Measurements from ENCODE around the gene SERINC4.

SERINC4 gene

GRCh38 chr15:43793647-43794046 is 6.4 kb downstream of the SERINC4 start:
- Histone ChIP-seq H3K4me1 (ENCODE audit: control insufficient read depth, insufficient read depth, low read length) (peaks cover 38% of the 10 kb centered on the region), H3K36me3 (ENCODE audit: control insufficient read depth, insufficient read depth, low read length) (peaks cover 16% of the 10 kb centered on the region), H3K9ac (ENCODE audit: low read length) (peak overlapping the region; percentile 100), H3K9me3 (ENCODE audit: control insufficient read depth, low read length) (no peaks in the 10 kb centered on the region), H3K4me3 (ENCODE audit: low read length) (peak overlapping the region; percentile 100), H3K27me3 (ENCODE audit: control insufficient read depth, insufficient read depth, low read length) (no peaks in the 10 kb centered on the region)

- H3K9ac ChIP-seq (ENCODE audit: low read length) = peak overlapping the region; percentile 100
- peak overlapping the region; percentile 100 for H3K4me3 ChIP-seq (ENCODE audit: low read length)
- no peaks in the 10 kb centered on the region for H3K27me3 ChIP-seq (ENCODE audit: control insufficient read depth, insufficient read depth, low read length)
- H3K36me3 ChIP-seq (ENCODE audit: control insufficient read depth, insufficient read depth, low read length) = peaks cover 16% of the 10 kb centered on the region
- peaks cover 36% of the 10 kb centered on the region for H3K4me1 ChIP-seq (ENCODE audit: control insufficient read depth, insufficient read depth, low read length)
- H3K9me3 ChIP-seq (ENCODE audit: control insufficient read depth, low read length) = no peaks in the 10 kb centered on the region
Observed at GRCh38 chr15:43792761-43793476, 7.1 kb downstream of the SERINC4 start.

- Histone ChIP-seq H3K4me1 (ENCODE audit: control insufficient read depth, insufficient read depth, low read length) (peaks cover 31% of the 10 kb centered on the region), H3K36me3 (ENCODE audit: control insufficient read depth, insufficient read depth, low read length) (peaks cover 16% of the 10 kb centered on the region), H3K9ac (ENCODE audit: low read length) (peak within 1 kb of the TSS; percentile 100), H3K27me3 (ENCODE audit: control insufficient read depth, insufficient read depth, low read length) (no peaks in the 10 kb centered on the region), H3K4me3 (ENCODE audit: low read length) (peak within 1 kb of the TSS; percentile 100), H3K9me3 (ENCODE audit: control insufficient read depth, low read length) (no peaks in the 10 kb centered on the region)
Observed at GRCh38 chr15:43791993-43792760, 7.8 kb downstream of the SERINC4 start, which contains the start of gene SERF2. TSS of gene SERF2 (plus strand) at chr15:43792320. CDS start at chr15:43792377, 57 bp downstream.

GRCh38 chr15:43789409-43789808 is 10.6 kb downstream of the SERINC4 start:
- Histone ChIP-seq H3K4me3 (ENCODE audit: low read length) (no peak overlapping the region), H3K9me3 (ENCODE audit: control insufficient read depth, low read length) (no peaks in the 10 kb centered on the region), H3K4me1 (ENCODE audit: control insufficient read depth, insufficient read depth, low read length) (peaks cover 18% of the 10 kb centered on the region)

GRCh38 chr15:43779016-43779415 is 21.0 kb downstream of the SERINC4 start:
- Histone ChIP-seq H3K9me3 (ENCODE audit: control insufficient read depth, low read length) (no peaks in the 10 kb centered on the region), H3K27me3 (ENCODE audit: control insufficient read depth, insufficient read depth, low read length) (no peaks in the 10 kb centered on the region), H3K4me1 (ENCODE audit: control insufficient read depth, insufficient read depth, low read length) (peaks cover 10% of the 10 kb centered on the region), H3K9ac (ENCODE audit: low read length) (no peak overlapping the region), H3K36me3 (ENCODE audit: control insufficient read depth, insufficient read depth, low read length) (no peaks in the 10 kb centered on the region), H3K4me3 (ENCODE audit: low read length) (no peak overlapping the region)

More at GRCh38 chr15:43789409-43789808, 10.6 kb downstream of the SERINC4 start:
- H3K36me3 ChIP-seq (ENCODE audit: control insufficient read depth, insufficient read depth, low read length) = peaks cover under 1% of the 10 kb centered on the region
- H3K27me3 ChIP-seq (ENCODE audit: control insufficient read depth, insufficient read depth, low read length) = no peaks in the 10 kb centered on the region
- H3K9ac ChIP-seq (ENCODE audit: low read length) = no peak overlapping the region

- H3K4me1 ChIP-seq (ENCODE audit: control insufficient read depth, insufficient read depth, low read length) = peaks cover 10% of the 10 kb centered on the region
- H3K4me3 ChIP-seq (ENCODE audit: low read length) = peak overlapping the region; percentile 91
- no peaks in the 10 kb centered on the region for H3K9me3 ChIP-seq (ENCODE audit: control insufficient read depth, low read length)
- H3K36me3 ChIP-seq (ENCODE audit: control insufficient read depth, insufficient read depth, low read length) = peaks cover under 1% of the 10 kb centered on the region
- H3K27me3 ChIP-seq (ENCODE audit: control insufficient read depth, insufficient read depth, low read length) = no peaks in the 10 kb centered on the region
- peak overlapping the region; percentile 84 for H3K9ac ChIP-seq (ENCODE audit: low read length)
Observed at GRCh38 chr15:43777267-43777914, 22.6 kb downstream of the SERINC4 start.

GRCh38 chr15:43776718-43777266 is 23.2 kb downstream of the SERINC4 start, which contains the start of gene ELL3:
TSS of gene ELL3 (minus strand) at chr15:43776966. CDS start at chr15:43776901, 65 bp downstream.
- Histone ChIP-seq H3K27me3 (ENCODE audit: control insufficient read depth, insufficient read depth, low read length) (no peaks in the 10 kb centered on the region), H3K9me3 (ENCODE audit: control insufficient read depth, low read length) (no peaks in the 10 kb centered on the region), H3K4me3 (ENCODE audit: low read length) (peak within 1 kb of the TSS; percentile 91), H3K4me1 (ENCODE audit: control insufficient read depth, insufficient read depth, low read length) (peaks cover 10% of the 10 kb centered on the region), H3K9ac (ENCODE audit: low read length) (peak within 1 kb of the TSS; percentile 84), H3K36me3 (ENCODE audit: control insufficient read depth, insufficient read depth, low read length) (peaks cover 6% of the 10 kb centered on the region)

GRCh38 chr15:43776101-43776717 is 23.8 kb downstream of the SERINC4 start:
- no peaks in the 10 kb centered on the region for H3K27me3 ChIP-seq (ENCODE audit: control insufficient read depth, insufficient read depth, low read length)
- H3K36me3 ChIP-seq (ENCODE audit: control insufficient read depth, insufficient read depth, low read length) = peaks cover 10% of the 10 kb centered on the region
- H3K9ac ChIP-seq (ENCODE audit: low read length) = peak overlapping the region; percentile 84
- peaks cover 10% of the 10 kb centered on the region for H3K4me1 ChIP-seq (ENCODE audit: control insufficient read depth, insufficient read depth, low read length)
- no peaks in the 10 kb centered on the region for H3K9me3 ChIP-seq (ENCODE audit: control insufficient read depth, low read length)
- peak overlapping the region; percentile 84 for H3K4me3 ChIP-seq (ENCODE audit: low read length)

- Histone ChIP-seq H3K36me3 (ENCODE audit: control insufficient read depth, insufficient read depth, low read length) (peaks cover 13% of the 10 kb centered on the region), H3K27me3 (ENCODE audit: control insufficient read depth, insufficient read depth, low read length) (no peaks in the 10 kb centered on the region), H3K9ac (ENCODE audit: low read length) (peak overlapping the region; percentile 84), H3K9me3 (ENCODE audit: control insufficient read depth, low read length) (no peaks in the 10 kb centered on the region), H3K4me1 (ENCODE audit: control insufficient read depth, insufficient read depth, low read length) (peaks cover 10% of the 10 kb centered on the region), H3K4me3 (ENCODE audit: low read length) (peak overlapping the region; percentile 84)
Observed at GRCh38 chr15:43775411-43775965, 24.5 kb downstream of the SERINC4 start.

- Histone ChIP-seq H3K36me3 (ENCODE audit: control insufficient read depth, insufficient read depth, low read length) (peaks cover 13% of the 10 kb centered on the region), H3K9me3 (ENCODE audit: control insufficient read depth, low read length) (no peaks in the 10 kb centered on the region), H3K9ac (ENCODE audit: low read length) (no peak overlapping the region), H3K4me1 (ENCODE audit: control insufficient read depth, insufficient read depth, low read length) (peaks cover 10% of the 10 kb centered on the region), H3K4me3 (ENCODE audit: low read length) (no peak overlapping the region), H3K27me3 (ENCODE audit: control insufficient read depth, insufficient read depth, low read length) (no peaks in the 10 kb centered on the region)
Observed at GRCh38 chr15:43774062-43774461, 26.0 kb downstream of the SERINC4 start.

- peaks cover 10% of the 10 kb centered on the region for H3K4me1 ChIP-seq (ENCODE audit: control insufficient read depth, insufficient read depth, low read length)
- no peaks in the 10 kb centered on the region for H3K9me3 ChIP-seq (ENCODE audit: control insufficient read depth, low read length)
- no peak overlapping the region for H3K9ac ChIP-seq (ENCODE audit: low read length)
- H3K4me3 ChIP-seq (ENCODE audit: low read length) = no peak overlapping the region
- H3K36me3 ChIP-seq (ENCODE audit: control insufficient read depth, insufficient read depth, low read length) = peaks cover 13% of the 10 kb centered on the region
- H3K27me3 ChIP-seq (ENCODE audit: control insufficient read depth, insufficient read depth, low read length) = no peaks in the 10 kb centered on the region
Observed at GRCh38 chr15:43772624-43773023, 27.4 kb downstream of the SERINC4 start.
